ENCODE data around the gene HNF4A. TPM values are rescaled to one million over a fixed set of nuclear protein-coding genes. Genes with fewer than 3 reads are reported as not detected.
A peak's percentile ranks its signal among the peaks of the same experiment; 100 is the strongest.
"Not testable (repeated sequence)": the region's sequence is repeated elsewhere in the genome, so short reads cannot be mapped to it uniquely, and the experiment has no call there.

The HNF4A gene
- total RNA-seq, 1 experiment from 2014 or later: not detected

DNA sequence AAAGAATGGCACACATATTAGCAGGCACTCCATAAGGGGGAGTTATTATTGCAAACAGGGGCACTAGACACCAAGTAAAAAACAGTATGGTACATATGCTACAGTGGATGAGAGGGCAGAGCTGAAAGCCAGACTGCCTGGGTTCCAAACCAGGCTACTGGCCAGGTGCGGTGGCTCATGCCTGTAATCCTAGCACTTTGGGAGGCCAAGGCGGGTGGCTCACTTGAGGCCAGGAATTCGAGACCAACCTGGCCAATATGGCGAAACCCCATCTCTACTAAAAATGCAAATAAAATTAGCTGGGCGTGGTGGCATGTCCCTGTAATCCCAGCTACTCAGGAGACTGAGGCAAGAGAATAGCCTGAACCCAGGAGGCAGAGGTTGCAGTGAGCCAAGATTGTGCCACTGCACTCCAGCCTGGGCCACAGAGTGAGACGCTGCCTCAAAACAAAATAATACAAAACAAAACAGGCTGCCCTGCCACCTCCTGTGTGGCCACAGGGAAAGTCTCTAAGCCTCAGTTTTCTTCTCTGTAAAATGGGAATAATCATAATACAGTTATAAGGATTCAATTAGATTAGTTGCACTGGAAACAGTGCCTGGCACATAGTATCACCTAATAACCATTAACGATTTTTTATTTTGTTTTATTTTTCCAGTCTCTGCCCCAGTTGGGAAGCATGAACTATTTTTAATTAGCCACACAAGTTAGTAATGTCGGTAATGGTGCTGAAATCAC lies 112.7 kb downstream of the HNF4A start:
- no peak for DNase-seq (ENCODE audit: low read depth)

DNA sequence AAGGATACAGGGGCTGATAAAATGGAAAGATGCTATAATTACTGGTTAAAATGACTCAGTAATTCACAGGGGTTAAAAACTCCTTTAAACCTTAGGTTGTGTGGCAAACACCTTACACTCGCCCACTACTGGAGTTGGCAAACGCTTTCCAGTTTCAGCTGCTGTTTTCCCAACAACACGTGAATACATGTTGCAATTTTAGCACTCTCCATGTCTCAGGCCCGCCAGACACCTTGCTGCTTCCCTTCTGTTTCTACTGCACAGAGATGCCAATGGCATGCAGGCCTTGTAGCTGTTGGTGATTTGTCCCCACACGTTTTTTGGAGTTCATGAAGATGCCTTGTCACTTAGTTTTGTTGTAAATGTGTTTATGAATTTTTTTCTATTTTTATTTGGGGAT lies 114.8 kb downstream of the HNF4A start:
- no peak for DNase-seq (ENCODE audit: low read depth)

DNA sequence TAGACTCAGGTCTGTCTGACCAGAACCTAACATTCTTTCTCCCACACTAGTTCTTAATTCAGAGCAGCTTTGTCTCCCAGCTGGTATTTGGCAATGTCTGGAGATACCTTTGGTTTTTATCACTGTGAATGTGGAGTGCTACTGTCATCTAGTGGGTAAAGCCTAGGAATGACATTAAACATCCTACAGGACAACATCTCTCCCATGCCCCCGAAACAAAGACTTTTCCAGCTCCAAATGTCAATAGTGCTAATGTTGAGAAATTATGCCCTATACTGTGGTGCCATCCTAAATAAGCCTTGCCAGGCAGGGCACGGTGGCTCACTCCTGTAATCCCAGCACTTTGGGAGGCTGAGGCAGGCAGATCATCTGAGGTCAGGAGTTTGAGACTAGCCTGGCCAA lies 116.0 kb downstream of the HNF4A start:
- DNase-seq (ENCODE audit: low read depth): peak; percentile 68

DNA sequence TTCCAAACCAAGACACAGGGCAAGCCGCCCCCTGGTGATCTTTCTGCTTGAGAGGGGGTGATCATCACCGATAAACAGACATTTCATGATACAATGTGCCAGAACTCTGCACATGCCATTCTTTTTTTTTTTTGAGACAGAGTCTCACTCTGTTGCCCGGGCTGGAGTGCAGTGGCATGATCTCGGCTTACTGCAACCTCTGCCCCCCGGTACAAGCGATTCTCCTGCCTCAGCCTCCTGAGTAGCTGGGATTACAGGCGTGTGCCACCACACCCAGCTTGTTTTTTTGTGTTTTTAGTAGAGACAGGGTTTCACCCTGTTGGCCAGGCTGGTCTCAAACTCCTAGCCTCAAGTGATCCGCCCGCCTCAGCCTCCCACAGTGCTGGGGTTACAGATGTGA lies 116.8 kb downstream of the HNF4A start:
- DNase-seq (ENCODE audit: low read depth): not testable (repeated sequence)

DNA sequence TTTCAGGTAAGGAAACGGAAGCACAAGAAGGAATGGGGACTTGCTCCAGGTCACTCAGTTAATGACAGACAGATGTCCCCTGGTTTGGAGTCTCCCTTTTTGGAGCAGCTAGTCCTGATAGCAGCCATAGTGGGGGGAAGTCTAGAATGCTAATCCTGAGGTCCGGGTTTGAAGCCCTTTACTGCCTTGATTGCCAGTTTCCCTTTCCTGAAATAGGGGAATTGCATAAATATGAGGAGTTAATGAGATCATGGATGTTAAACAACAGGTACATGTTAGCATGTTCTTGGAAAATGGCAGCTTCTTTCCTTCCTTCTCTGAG lies 119.8 kb downstream of the HNF4A start:
- DNase-seq (ENCODE audit: low read depth): no peak

DNA sequence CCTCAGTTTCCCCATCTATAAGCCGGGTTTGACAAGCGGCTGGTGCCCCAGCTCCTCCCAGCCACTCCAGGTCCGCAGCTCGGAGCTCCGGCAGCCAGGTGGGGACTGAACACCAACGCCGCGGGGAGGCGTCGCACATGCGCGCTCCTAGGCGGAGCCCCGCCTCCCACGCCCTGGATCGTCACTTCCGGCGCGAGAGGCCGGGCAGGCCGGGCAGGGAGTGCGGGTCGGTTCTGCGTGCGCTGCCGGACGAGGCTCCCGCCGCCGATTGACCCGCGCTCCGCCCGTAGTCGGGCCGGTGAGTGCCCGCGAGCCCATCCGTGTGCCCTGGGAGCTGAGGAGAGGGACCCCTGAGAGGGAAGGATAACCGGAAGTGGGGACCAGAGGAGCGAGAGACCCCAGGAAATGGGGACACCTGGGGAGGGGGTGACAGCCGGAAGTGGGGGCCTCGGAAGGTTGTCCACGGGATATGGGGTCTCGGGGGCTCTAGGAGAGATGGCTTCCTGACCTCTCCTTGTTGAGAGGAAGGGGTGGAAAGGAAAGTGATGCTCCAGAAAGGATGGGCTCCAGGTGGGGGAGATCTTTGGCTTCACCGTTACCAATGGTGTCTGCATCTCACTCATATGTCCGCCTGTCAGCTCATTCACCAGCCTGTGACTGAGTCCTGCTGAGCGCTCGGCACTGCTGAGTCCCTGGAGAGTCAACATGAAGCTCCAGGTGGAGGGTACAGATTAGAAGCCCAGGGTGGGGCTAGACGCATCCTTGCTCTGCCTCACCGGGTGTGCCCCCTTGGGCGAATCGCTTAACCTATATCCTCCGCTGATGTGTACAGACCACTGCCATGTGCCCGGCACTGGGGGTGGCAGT lies 120.4 kb downstream of the HNF4A start, which contains the start of gene TTPAL:
TSS of gene TTPAL (plus strand) at position 181 of the 867 bp plus-strand sequence. CDS start 4,126 bp downstream, outside the sequence.
- peak; percentile 93 for DNase-seq (ENCODE audit: low read depth)

DNA sequence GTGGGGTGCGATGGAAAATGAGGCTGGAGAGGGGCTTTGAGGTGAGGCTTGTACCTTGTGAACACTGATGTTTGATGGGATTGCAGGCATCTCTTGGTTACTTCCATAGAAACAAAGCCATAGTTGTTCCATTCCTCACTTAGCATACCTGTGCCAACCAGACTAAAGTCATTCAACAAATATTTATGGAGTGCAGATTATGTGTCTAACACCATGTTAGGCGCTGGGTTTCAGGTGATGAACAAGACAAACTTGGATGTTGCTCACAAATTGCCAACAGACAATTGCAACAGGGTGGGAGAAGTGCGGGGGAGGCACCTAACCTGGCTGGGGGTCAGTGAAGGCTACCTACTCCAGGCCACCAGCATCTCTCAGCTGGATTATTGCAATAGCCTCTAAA lies 121.7 kb downstream of the HNF4A start:
- DNase-seq (ENCODE audit: low read depth): peak; percentile 47

DNA sequence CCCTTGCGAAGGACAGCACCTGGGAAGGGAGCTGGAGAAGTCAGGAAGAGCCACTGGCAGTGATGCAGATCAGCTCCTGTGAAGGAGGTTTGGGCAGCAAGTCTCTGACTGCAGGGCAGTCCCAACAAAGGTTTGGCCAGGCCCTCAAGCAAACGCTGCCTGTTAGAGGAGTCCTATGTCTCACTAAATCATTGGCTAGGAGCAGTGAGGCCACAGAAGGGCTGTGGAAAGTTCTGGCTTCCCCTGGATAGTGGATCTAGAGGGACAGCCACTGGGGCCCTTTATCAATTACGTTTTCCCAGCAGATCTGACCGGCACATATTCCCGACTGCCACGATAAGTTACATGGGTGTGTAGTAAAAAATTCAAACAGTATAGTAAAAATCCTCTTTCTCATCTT lies 122.7 kb downstream of the HNF4A start:
- no peak for DNase-seq (ENCODE audit: low read depth)

DNA sequence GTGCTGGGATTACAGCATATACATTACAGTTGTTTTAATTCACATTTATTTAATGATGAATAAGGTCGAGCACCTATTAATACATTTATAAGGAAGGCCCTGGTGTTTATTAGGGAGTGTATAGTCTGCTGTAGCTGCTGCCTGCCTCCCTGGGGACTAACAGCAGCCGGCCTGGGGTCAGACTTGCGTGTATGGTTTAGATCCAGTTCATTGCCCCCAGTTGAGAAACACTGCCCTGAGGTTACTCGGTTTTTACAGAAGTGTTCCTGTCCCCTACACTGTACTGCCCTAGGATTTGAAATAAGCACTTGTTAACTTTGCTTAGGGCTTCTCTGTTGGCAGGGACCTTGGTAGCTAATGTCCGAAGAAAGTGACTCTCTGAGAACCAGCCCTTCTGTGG lies 124.1 kb downstream of the HNF4A start:
- DNase-seq (ENCODE audit: low read depth): no peak

DNA sequence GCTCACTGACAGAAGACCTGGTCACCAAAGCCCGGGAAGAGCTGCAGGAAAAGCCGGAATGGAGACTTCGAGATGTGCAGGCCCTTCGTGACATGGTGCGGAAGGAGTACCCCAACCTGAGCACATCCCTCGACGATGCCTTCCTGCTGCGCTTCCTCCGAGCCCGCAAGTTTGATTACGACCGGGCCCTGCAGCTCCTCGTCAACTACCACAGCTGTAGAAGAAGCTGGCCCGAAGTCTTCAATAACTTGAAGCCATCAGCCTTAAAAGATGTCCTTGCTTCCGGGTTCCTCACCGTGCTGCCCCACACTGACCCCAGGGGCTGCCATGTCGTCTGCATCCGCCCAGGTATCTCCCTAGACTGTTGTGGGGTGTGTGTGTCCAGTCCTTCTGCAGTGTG lies 124.6 kb downstream of the HNF4A start:
- no peak for DNase-seq (ENCODE audit: low read depth)

DNA sequence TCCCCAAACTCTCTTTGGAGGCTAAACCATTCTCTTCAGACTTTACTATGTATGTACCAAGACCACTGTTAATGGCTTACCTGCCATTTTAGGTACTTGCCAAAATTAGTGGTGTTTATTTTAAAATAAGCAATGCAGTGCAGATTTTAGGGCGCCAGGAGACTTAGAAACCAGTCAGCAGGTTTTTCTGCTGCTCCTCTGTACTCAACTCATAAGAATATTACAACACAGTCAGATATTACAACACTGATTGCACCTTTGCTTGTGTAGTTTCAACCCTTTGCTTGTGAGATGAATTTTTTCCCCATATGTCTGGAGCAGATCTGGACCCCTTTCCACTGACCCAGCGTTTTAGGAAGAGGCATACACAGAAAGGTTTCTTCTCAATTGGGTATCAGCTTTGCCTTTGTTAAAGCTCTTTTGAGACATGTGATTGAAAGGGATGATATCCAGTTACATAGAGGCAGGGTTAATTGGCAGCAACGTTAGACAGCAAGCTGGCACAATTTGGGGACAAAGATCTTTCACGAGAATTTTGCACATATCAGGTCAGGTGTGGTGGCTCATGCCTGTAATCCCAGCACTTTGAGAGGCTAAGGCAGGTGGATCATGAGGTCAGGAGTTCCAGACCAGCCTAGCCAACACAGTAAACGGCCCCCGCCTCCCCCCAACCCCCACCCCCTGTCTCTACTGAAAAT lies 126.4 kb downstream of the HNF4A start:
- DNase-seq (ENCODE audit: low read depth): no peak

DNA sequence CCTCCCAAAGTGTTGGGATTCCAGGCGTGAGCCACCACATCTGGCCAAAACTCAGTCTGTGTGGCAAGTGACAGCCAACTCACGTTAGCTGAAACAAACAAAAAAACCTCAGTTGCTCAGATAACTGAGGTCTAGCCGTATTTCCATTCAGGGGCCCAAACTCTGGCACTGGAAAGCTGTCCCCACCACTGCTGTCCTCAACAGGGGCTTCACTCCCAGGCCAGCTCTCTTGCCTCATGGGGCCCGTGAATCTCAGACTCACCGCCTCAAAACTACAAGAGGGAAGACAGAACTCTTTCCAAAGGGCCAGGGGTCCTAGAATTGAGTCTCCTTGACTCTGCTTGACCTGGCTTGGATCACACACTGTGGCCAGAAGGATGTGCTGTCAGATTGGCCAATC lies 127.6 kb downstream of the HNF4A start:
- DNase-seq (ENCODE audit: low read depth): no peak

Other genes starting within 250 kb of the HNF4A start
- gene JPH2, start 168.5 kb upstream of the HNF4A start, total RNA-seq (2014; rRNA removed; shearing (Covaris generic)): 16.4 and 39.3 TPM in 2 replicates
- 77.3 and 83.3 TPM in 2 replicates for gene OSER1, start 144.9 kb upstream of the HNF4A start, total RNA-seq (2014; rRNA removed; shearing (Covaris generic))
- 0.42 TPM in 1 of 2 replicates, not detected in the other for gene GDAP1L1, start 108.4 kb upstream of the HNF4A start, total RNA-seq (2014; rRNA removed; shearing (Covaris generic))
- 4.6 and 7.4 TPM in 2 replicates for gene FITM2, start 44.5 kb upstream of the HNF4A start, total RNA-seq (2014; rRNA removed; shearing (Covaris generic))
- not detected in 2 replicates for gene R3HDML, start 18.7 kb upstream of the HNF4A start, total RNA-seq (2014; rRNA removed; shearing (Covaris generic))
- gene TTPAL, start 120.2 kb downstream of the HNF4A start, total RNA-seq (2014; rRNA removed; shearing (Covaris generic)): 13.7 and 23.4 TPM in 2 replicates
- 116 and 136 TPM in 2 replicates for gene SERINC3, start 166.4 kb downstream of the HNF4A start, total RNA-seq (2014; rRNA removed; shearing (Covaris generic))
- gene PKIG, start 226.9 kb downstream of the HNF4A start, total RNA-seq (2014; rRNA removed; shearing (Covaris generic)): 57.9 and 83.1 TPM in 2 replicates

Data from M059J (cell line).